ENCODE measurements around the gene ADGRG4.

DNA sequence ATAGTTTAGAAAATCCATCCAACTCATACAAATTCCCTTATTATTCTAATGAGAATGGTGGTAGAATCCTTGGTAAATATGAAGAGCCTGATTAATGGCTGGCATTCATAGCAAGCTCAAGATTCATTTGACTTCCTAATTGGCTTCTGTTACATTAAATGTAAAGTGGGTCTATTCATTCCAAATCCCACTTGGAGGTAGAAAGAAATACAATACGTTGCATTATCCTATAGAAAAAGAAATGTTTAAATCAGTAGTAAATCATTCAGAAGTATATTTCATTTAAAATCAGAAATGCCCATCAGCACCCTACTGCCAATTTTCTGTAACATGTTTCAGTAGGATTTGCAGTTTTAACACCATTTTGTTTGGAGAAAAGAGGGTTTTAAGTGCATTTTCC is 6.7 kb downstream of the ADGRG4 start:
- TF ChIP-seq, protein P1, sequence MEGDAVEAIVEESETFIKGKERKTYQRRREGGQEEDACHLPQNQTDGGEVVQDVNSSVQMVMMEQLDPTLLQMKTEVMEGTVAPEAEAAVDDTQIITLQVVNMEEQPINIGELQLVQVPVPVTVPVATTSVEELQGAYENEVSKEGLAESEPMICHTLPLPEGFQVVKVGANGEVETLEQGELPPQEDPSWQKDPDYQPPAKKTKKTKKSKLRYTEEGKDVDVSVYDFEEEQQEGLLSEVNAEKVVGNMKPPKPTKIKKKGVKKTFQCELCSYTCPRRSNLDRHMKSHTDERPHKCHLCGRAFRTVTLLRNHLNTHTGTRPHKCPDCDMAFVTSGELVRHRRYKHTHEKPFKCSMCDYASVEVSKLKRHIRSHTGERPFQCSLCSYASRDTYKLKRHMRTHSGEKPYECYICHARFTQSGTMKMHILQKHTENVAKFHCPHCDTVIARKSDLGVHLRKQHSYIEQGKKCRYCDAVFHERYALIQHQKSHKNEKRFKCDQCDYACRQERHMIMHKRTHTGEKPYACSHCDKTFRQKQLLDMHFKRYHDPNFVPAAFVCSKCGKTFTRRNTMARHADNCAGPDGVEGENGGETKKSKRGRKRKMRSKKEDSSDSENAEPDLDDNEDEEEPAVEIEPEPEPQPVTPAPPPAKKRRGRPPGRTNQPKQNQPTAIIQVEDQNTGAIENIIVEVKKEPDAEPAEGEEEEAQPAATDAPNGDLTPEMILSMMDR (IDR thresholded peaks at IDR 0.05): no peak
- no peak for TF ChIP-seq EZH2 (IDR thresholded peaks at IDR 0.05; ENCODE audit: borderline replicate concordance, insufficient read depth, low read depth, low read length, poor library complexity, severe bottlenecking)

All from B cell (primary cell).